T-helper 2 cell treated with Interferon-gamma antibody and Interleukin-4, amounts not matched to agents 100 ng/mL and 5 ng/mL, for 36 hours (primary cell): ENCODE measurements around the gene GRB2. TPM values are rescaled to one million over a fixed set of nuclear protein-coding genes. Genes with fewer than 3 reads are reported as not detected.
"Not testable (repeated sequence)": the region's sequence is repeated elsewhere in the genome, so short reads cannot be mapped to it uniquely, and the experiment has no call there.

Experiments used
- intact Hi-C: fragments of 100-400 bp; cut with micrococcal nuclease; formaldehyde crosslinking; loops from one replicate; pipeline ENCODE4 v1.15.1; 2023
- total RNA-seq: library from RNA; stranded (reverse); gene quantifications from 2 replicates; pipeline ENCODE4 v1.2.3, GENCODE V29; 2022

GRB2 gene
- total RNA-seq, 1 donor from 2014 or later, result 173 TPM

DNA sequence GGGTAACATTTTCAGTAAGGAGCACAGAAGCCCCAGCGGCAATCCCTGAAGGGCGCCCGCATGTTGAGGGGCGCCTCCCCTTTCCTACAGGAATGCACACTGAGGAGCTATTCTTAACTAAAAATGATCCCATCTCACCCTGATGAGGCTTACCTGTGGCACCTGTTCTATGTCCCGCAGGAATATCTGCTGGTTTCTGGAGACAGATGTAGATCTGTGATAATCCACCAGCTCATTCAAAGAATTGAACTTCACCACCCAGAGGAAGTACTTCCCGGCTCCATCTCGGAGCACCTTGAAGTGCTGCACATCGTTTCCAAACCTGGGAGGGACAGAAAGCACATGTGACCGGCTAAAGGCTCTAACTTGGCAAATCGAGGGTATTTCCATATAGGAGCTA, 84.0 kb downstream of the GRB2 start:
- intact Hi-C loops, result loop anchor here (5.0 kb wide), 1 partner anchor 46 kb away; no protein-coding TSS in a partner anchor

DNA sequence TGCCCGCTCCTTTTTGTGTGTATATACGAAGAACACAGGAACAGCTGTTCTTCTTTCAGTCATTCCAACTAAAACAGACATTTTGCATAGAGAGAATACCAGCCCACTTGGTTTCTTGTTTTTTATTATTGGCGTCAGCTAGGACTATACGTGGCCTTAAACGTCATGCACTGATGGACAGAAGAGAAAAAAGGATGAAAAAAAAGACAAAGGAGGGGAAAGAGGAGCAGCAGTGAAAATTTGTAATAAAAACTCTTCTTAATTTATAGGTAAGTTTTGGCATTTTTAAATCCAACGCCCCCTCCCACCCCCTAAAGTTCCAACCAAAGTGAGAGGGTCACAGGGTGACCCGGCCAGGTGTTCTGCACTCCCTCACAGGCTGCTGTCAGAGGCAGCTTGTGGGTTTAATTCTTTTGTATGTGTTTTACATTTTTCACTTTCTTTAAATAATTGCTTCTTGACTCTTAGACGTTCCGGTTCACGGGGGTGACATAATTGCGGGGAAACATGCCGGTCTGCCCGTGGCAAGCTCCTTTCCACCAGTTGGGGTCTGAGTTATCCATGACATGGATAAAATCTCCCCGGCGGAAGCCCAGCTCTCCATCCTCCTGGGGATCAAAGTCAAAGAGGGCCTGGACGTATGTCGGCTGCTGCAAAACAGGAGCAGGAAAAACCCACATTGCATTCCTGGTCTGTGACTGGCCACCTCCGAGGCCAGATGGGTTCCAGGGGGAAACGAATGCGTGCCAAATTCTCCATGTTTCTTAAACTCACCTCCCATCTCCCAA, 85.4 kb downstream of the GRB2 start:
- intact Hi-C loops, result loop anchor here (5.0 kb wide), 1 partner anchor 47 kb away; no protein-coding TSS in a partner anchor

GRCh38 chr17:75318615-75319222, 86.8 kb downstream of the GRB2 start:
- intact Hi-C loops, result no loop called here

- intact Hi-C loops, result no loop called here
These were observed 87.3 kb downstream of the GRB2 start for GRCh38 chr17:75318211-75318610.

DNA sequence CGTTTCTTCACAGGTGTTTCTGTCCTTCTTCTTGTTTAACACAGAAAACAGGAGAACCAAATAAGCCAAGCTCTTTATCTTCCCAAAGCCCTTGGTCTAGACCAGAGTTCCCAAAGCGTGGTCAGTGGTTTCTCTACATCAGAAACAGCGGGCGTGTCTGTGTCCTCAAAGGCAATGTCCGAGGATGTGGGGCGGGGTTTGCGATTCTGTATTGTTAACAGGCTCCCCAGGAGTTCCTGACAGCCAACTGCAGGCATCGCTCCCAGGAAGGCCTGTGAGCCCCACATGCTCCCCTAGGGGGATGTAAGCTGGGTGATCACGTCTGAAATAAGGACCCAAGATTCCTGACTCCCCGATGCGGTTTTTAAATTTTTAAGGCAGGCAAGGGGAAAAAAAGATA, 87.8 kb downstream of the GRB2 start:
- intact Hi-C loops, result no loop called here

DNA sequence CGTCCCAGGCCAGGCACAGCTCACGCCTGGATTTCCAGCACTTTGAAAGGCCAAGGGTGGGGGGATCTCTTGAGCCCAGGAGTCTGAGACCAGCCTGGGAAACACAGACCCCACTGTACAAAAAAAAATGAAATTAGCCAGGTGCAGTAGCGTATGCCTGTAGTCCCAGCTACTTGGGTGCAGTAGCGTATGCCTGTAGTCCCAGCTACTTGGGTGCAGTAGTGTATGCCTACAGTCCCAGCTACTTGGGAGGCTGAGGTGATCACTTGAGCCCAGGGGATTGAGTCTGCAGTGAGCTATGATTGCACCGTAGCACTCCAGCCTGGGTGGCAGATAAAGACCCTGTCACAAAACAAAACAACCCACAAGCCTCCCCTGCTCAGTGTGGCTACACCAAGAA, 89.2 kb downstream of the GRB2 start:
- intact Hi-C loops, result no loop called here

DNA sequence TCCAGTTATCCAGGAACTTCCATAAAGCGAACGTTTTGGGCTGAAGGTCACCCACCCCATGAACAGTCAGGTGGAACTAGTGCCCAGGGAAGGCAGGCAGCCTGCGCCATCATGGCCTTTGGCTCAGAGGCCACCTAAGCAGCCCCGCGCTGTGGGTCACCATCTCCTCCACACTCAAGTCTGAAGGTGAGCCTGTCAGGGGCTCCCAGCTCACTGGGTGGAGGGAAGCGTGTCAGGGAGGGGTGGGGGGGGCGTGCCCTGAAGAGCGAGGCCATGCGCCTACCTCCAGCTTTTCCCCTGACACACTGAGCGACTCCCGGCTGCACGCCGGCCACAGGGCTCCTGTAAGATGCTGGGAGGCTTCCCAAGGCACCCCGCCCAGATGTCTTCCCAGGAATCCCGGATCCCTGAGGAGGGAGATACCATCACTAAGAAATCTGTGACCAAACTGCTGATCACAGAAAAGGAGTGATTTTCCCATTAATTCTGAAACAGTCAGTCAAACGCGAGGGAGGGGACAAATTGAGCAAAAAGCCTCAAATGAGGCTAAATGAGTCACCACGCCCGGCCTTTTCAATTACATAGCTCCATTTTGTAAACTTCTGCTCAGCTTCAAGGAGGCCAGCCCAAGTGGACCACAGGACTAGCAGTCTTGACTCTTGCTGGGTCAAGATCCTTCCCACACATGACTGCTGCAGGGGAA, 89.8 kb downstream of the GRB2 start:
- intact Hi-C loops, result no loop called here

- intact Hi-C loops, result no loop called here
These were observed 91.4 kb downstream of the GRB2 start for GRCh38 chr17:75313941-75314551.

DNA sequence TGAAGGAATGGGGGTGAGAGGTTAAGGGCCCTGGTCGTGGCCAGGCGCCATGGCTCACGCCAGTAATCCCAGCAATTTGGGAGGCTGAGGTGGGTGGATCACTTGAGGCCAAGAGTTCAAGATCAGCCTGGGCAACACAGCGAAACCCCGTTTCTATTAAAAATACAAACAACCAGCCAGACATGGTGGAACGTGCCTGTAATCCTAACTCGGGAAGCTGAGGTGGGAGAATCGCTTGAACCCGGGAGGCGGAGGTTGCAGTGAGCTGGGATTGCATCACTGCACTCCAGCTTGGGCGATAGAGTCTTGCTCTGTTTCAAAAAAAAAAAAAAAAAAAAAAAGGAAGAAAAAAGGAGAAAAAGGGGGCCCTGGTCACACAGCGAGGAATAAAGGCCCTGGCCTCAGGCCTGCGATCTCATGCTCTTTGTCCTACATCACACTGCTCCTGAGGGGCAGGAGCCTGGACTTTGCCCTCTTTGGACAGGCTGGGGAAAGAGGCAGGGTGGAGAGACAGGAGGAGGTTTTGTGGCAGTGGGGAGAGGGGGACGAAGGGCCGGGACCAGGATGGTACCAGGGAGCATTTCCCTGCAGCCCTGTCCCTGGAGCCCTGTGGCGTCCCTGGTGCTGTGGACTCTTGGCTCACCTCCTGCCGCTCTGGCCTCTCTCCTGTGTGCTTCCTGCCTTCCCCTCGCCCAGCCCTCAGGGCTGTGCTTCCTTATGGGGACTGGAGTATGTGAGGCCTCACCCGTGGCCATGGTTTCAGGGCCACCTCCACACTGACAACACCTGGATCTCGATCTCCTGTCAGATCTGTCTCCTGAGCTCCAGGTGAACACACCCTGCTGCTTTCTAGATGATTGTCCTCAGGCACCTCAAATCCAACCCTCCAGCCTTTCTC, 96.5 kb downstream of the GRB2 start:
- intact Hi-C loops, result no loop called here

DNA sequence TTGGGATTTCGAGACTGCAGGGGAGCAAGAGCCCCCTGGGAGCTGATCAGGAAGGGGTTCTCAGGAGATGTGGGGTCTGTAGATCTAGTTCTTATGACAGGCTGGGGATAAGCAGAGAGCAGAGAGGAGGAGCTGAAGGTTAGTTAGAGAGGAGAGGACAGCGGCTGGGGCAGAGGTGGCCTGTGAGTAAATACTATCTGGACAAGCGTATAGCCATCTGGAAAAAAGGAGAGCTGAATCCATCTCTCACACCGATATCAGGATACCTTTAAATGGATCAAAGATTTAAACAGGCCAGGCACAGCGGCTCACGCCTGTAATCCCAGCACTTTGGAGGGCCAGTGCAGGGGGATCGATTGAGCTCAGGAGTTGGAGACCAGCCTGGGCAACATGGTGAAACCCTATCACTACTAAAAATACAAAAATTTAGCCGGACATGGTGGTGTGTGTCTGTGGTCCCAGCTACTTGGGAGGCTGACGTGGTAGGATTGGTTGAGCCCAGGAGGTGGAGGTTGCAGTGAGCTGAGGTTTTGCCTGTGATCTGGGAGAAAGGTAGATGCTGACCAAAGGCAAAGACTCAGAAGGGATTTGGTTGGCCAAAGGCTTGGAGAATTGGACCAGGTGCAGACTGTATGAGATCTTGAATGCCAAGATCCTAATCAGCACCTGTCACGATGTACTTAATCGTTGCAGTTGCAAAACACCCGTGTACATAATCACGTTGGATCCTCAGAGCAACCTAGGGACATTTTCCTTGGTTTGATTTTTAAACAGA, 97.3 kb downstream of the GRB2 start:
- intact Hi-C loops, result no loop called here

- intact Hi-C loops, result no loop called here
These were observed 103.8 kb downstream of the GRB2 start for GRCh38 chr17:75301502-75302206.

DNA sequence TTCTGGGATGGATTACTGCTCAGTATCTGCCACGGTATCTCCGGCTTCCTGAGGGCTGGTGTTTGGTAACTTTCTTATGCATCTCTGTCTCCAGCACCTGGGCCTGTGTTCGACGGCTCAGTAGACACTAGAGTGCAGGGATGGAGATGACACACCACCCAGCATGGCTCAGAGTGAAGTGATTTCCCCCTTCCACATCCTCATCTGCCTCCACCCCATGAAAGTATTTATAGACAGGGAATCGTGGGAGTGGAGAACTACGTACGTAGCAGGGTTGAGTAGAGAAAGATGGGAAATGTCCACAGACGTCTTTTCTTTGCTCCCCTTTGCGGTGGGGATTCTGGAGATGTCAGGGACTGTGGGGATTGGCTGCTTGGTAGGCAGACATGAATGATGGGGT, 104.4 kb downstream of the GRB2 start:
- intact Hi-C loops, result no loop called here

- intact Hi-C loops, result no loop called here
These were observed 105.2 kb downstream of the GRB2 start for GRCh38 chr17:75300280-75300679.

DNA sequence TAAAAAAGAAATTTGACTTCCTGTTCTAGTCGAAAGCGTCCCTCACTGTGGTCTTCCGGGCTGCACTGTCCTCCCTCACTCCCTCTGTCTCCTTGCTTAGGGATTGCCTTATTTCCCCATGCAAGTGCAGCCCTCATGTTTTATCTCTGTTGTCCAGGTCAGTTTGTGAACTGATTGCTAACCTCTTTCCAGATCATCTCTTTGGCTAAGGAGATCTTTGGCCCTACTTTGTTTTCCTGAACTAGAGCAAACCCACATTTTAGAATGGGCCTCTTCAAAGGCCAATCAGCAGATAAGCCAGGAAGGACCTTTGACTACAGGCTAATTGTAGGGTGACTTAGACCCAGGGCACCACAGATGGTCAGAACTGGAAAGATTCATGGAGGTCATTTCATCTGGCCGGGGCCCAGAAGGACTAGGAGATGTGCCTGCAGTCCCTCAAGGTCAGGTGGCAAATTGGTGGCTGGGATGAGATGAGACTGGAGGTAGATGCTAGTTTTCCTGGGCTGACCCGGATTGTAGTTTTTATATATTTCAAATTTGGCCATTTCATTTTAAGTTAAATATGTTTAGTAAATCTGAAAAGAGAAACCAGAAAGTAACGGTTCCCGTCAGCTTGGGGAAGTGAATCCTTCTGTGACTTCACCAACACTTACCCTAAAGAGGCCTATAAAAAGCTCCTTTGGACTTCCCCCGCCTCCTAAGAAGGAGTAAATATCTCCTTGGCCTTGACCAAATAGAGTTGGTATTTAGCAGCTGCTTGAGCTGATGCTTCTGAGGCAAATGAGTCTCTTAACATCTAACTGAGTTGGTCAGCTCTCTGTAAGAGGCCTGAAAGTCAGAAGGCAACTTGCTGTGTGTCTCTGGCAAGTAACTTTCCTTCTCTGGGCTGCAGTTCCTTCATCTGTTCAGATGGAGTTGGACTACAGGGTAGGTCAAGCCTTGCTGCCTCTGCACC, 110.0 kb downstream of the GRB2 start:
- intact Hi-C loops, result loop anchor here (5.0 kb wide), 1 partner anchor 47 kb away; no protein-coding TSS in a partner anchor

GRCh38 chr17:75292810-75293448, 112.5 kb downstream of the GRB2 start:
- intact Hi-C loops, result not testable (repeated sequence)

GRCh38 chr17:75289832-75290337, 115.6 kb downstream of the GRB2 start:
- intact Hi-C loops, result loop anchor here (1.0 to 5.0 kb wide), 8 partner anchors 19 to 417 kb away; partner anchors contain the start of genes FDXR, GGA3, GRB2 and MIF4GD
